GM23248 (cell line): ENCODE data around the gene RAPGEF4.

ENCODE experiments used
- EZH2 ChIP-seq: fragments of 200-600 bp; sonication (generic); IDR thresholded peaks from 2 replicates; pipeline ENCODE4 v1.6.1; 2018; ENCODE audit warnings: antibody characterized with exemption, mild to moderate bottlenecking; ENCODE audit not compliant: insufficient read depth, poor library complexity, severe bottlenecking
- EZH2phosphoT487 ChIP-seq: fragments of 200-600 bp; sonication (generic); IDR thresholded peaks from 2 replicates; pipeline ENCODE4 v1.6.1; 2018; ENCODE audit warnings: antibody characterized with exemption, moderate library complexity, mild to moderate bottlenecking, low read depth; ENCODE audit not compliant: insufficient read depth

GRCh38 chr2:172986040-172986439 lies 250.4 kb downstream of the RAPGEF4 start:
- no peak for TF ChIP-seq EZH2
- TF ChIP-seq EZH2phosphoT487 = no peak
